Thymus (tissue), 11 donors: Measurements from ENCODE around the gene KLRF2. TPM values are rescaled to one million over a fixed set of nuclear protein-coding genes. Genes with fewer than 3 reads are reported as not detected.
A peak's percentile ranks its signal among the peaks of the same experiment; 100 is the strongest.

ENCODE experiments used
- DNase-seq, 9 donors: peaks; one replicate each; pipeline ENCODE4 v3.0.0-alpha.2; 2013; ENCODE audit warnings: low spot score in 9 of 9, low read depth in 6 of 9, missing footprints in 1 of 9
- H3K27ac ChIP-seq, 2 donors: one replicate each; pipeline ENCODE4 v1.5.1; 2013; ENCODE audit warnings: control low read depth in 1 of 2, low read depth in 1 of 2, low read length in 1 of 2, mild to moderate bottlenecking in 1 of 2, moderate library complexity in 1 of 2
- H3K27me3 ChIP-seq, 2 donors: one replicate each; pipeline ENCODE4 v1.5.1; 2013; ENCODE audit warnings: low read length in 1 of 2; ENCODE audit not compliant: control insufficient read depth in 2 of 2, insufficient read depth in 1 of 2
- H3K36me3 ChIP-seq, 2 donors: one replicate each; pipeline ENCODE4 v1.5.1; 2013; ENCODE audit warnings: low read length in 1 of 2, mild to moderate bottlenecking in 1 of 2, moderate library complexity in 1 of 2; ENCODE audit not compliant: control insufficient read depth in 2 of 2, insufficient read depth in 2 of 2
- H3K4me1 ChIP-seq, 2 donors: one replicate each; pipeline ENCODE4 v1.5.1; 2013; ENCODE audit warnings: low read length in 2 of 2; ENCODE audit not compliant: control insufficient read depth in 2 of 2, insufficient read depth in 2 of 2
- H3K4me3 ChIP-seq, 2 donors: one replicate each; pipeline ENCODE4 v1.5.1; 2013; ENCODE audit warnings: low read length in 2 of 2, control low read depth in 1 of 2, mild to moderate bottlenecking in 1 of 2
- H3K9me3 ChIP-seq, 2 donors: one replicate each; pipeline ENCODE4 v1.5.1; 2013; ENCODE audit warnings: low read length in 1 of 2, mild to moderate bottlenecking in 1 of 2; ENCODE audit not compliant: control insufficient read depth in 2 of 2, insufficient read depth in 1 of 2
- WGBS: extraction: QIAGEN DNeasy Blood & Tissue Kit; methylation state at CpG from one replicate; pipeline ENCODE4 v1.1.7; 2013; 5-methylcytosine and 5-hydroxymethylcytosine counted together
- polyA plus RNA-seq: library from polyadenylated mRNA; stranded (reverse); fragments of 200-250 nt; gene quantifications from one replicate; pipeline ENCODE4 v1.2.3, GENCODE V29; 2013
- total RNA-seq: library from RNA; stranded (reverse); fragments of 120-200 nt; gene quantifications from one replicate; pipeline ENCODE4 v1.2.4, GENCODE V29; 2013
- donor health status: healthy.

Gene KLRF2
- total and polyA plus RNA-seq, 2 donors: 0.11 to 0.76 TPM

DNA sequence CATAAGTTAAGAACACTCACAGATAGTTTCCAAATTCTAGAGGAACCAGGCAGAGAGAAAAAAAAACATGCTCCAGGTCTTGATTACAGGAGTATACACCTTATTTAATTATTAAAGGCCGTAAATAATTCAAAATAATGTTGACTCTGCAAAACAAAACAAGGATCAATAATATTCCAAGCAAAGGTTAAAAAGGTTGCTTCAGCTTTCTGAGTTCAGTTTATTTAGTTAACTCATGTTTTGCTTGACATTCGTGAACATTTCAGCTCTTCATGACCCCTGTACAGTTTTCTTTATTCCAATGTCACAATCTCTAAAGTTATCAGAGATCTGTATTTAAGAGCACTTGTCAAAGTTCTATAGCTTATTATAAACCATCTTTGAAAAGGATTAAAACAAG, 19.6 kb downstream of the KLRF2 start:
- H3K9me3 ChIP-seq: peaks cover 0 to 10% of the 10 kb centered on the region in 2 donors
- H3K27ac ChIP-seq: no peak overlapping the region
- no peaks in the 10 kb centered on the region for H3K27me3 ChIP-seq
- no peak for DNase-seq
- WGBS: 98% methylated on average over 2 of the region's 2 CpGs
- H3K4me3 ChIP-seq: no peak overlapping the region
- no peaks in the 10 kb centered on the region for H3K4me1 ChIP-seq
- no peaks in the 10 kb centered on the region for H3K36me3 ChIP-seq

DNA sequence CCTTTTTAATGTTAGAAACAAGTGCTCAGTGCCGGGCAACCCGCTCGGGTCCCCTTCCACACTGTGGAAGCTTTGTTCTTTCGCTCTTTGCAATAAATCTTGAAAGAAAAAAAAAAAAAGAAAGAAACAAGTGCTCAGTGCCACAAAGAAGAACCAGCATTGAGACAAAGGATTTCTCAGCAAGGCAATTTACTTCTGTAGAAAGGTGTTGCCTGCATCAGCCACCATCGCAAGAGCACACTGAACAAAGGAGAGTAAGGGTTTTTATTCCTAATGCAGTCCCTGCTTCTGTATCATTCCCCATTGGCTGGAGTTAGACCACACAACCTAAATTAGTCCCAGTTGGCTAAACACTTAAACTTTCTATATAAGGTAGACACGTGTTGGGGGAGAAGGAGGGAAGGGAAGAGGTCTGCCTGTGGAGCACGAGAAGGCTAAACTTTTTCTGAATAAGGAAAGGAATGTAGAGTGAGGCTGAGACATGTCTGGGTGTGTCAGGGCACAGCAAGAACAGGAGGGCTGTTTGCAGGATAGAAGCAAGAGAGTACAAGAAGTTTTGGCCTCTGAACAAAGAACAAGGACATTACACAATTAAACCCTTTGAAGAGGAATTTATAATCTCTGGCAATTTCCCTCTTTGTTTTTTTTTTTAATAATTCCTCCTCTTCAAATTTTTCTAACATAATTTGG, 21.4 kb downstream of the KLRF2 start:
- 93% methylated on average over 7 of the region's 7 CpGs for WGBS
- H3K36me3 ChIP-seq: no peaks in the 10 kb centered on the region
- no peaks in the 10 kb centered on the region for H3K27me3 ChIP-seq
- no peaks in the 10 kb centered on the region for H3K4me1 ChIP-seq
- DNase-seq: no peak
- H3K27ac ChIP-seq: no peak overlapping the region
- H3K9me3 ChIP-seq: peaks cover 0 to 10% of the 10 kb centered on the region in 2 donors
- H3K4me3 ChIP-seq: no peak overlapping the region

DNA sequence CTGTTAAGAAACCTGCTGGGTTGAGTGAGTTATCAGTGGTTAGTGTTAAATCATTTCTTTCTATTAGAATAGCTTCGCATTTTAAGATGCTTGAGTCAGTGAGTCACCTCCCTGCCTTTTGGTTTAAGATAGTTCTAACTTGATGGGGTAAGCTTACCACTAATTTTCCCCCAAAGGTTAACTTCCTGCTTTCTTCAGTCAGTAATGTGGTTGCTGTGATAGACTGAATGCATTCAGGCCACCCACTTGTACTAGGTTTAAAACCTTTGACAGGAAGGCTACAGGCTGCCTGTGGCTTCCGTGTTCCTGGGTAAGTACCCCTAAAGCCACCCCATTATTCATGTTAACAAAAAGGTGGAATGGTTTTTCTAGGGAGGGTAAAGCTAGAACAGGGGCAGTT, 25.6 kb downstream of the KLRF2 start:
- H3K36me3 ChIP-seq: no peaks in the 10 kb centered on the region
- peaks cover 3 to 23% of the 10 kb centered on the region in 2 donors for H3K9me3 ChIP-seq
- WGBS: 25% methylated on average over 2 of the region's 2 CpGs
- no peaks in the 10 kb centered on the region for H3K4me1 ChIP-seq
- H3K27ac ChIP-seq: peak overlapping the region in 1 of 2 donors; percentile 56
- no peak overlapping the region for H3K4me3 ChIP-seq
- peak in 5 of 9 donors; percentile 11 to 70 (median 19) for DNase-seq
- H3K27me3 ChIP-seq: no peaks in the 10 kb centered on the region

DNA sequence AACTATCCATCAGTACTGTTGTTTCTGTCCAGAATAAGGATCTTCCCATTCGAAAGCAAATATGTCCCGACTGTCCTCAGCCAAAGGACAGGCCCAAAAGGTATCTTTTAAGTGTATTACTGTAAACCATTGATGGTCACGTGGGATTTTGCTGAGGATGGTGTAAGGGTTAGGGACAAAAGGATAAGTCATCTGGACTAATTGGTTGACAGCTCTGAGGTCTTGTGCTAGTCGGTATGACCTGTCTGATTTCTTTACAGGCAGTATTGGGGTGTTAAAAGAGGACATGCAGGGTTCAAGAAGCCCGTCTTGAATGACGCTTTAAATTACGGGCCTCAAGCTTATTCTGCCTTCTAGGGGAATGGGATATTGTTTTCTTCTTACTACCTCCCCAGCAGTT, 26.5 kb downstream of the KLRF2 start:
- Histone ChIP-seq H3K4me3 (no peak overlapping the region), H3K4me1 (no peaks in the 10 kb centered on the region), H3K36me3 (no peaks in the 10 kb centered on the region), H3K27ac (no peak overlapping the region), H3K9me3 (peaks cover 3 to 18% of the 10 kb centered on the region in 2 donors), H3K27me3 (no peaks in the 10 kb centered on the region)
- DNase-seq: no peak
- 99% methylated on average over 7 of the region's 7 CpGs for whole genome bisulfite sequencing

GRCh38 chr12:9908350-9908749, 27.1 kb downstream of the KLRF2 start:
- Histone ChIP-seq H3K36me3 (no peaks in the 10 kb centered on the region), H3K4me1 (no peaks in the 10 kb centered on the region), H3K27ac (no peak overlapping the region), H3K4me3 (no peak overlapping the region), H3K9me3 (peaks cover 3 to 16% of the 10 kb centered on the region in 2 donors), H3K27me3 (no peaks in the 10 kb centered on the region)
- 95% methylated on average over 4 of the region's 4 CpGs for WGBS
- no peak for DNase-seq

GRCh38 chr12:9909724-9910123, 28.4 kb downstream of the KLRF2 start:
- no peak overlapping the region for H3K4me3 ChIP-seq
- peaks cover 3 to 16% of the 10 kb centered on the region in 2 donors for H3K9me3 ChIP-seq
- no peaks in the 10 kb centered on the region for H3K27me3 ChIP-seq
- no peaks in the 10 kb centered on the region for H3K4me1 ChIP-seq
- H3K27ac ChIP-seq: no peak overlapping the region
- no peaks in the 10 kb centered on the region for H3K36me3 ChIP-seq
- DNase-seq: no peak

DNA sequence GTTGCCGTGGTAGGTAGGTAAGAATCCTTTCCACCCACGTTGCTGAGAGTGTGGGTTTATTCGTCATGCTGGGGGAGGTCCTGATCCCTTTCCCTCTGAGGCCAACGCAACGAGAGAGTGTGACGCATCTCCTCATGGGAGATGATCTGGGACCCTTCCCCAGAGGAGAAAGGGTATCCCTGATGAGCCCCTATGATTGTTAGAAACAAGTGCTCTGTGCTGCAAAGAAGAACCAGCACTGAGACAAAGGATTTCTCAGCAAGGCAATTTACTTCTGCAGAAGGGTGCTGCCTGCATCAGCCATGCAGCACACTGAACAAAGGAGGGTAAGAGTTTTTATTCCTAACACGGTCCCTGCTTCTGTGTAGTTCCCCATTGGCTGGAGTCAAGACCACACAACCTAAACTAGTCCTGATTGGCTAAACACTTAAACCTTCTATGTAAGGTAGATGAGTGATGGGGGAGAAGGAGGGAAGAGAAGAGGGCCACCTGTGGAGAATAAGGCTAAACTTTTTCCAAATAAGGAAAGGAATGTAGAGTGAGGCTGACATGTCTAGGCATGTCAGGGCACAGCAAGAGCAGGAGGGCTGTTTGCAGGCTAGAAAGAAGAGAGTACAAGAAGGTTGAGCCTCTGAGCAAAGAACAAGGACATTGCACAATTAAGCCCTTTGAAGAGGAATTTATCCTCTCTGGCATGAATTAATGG, 29.6 kb downstream of the KLRF2 start:
- no peak overlapping the region for H3K4me3 ChIP-seq
- H3K27ac ChIP-seq: no peak overlapping the region
- no peaks in the 10 kb centered on the region for H3K27me3 ChIP-seq
- no peaks in the 10 kb centered on the region for H3K36me3 ChIP-seq
- no peaks in the 10 kb centered on the region for H3K4me1 ChIP-seq
- DNase-seq: no peak
- H3K9me3 ChIP-seq: peaks cover 3 to 16% of the 10 kb centered on the region in 2 donors
- 98% methylated on average over 7 of the region's 7 CpGs for WGBS

GRCh38 chr12:9911708-9912107, 30.4 kb downstream of the KLRF2 start:
- Histone ChIP-seq H3K4me3 (no peak overlapping the region), H3K27ac (no peak overlapping the region), H3K36me3 (no peaks in the 10 kb centered on the region)

GRCh38 chr12:9919443-9919842, 38.2 kb downstream of the KLRF2 start:
- no peak overlapping the region for H3K27ac ChIP-seq
- no peaks in the 10 kb centered on the region for H3K4me1 ChIP-seq
- no peaks in the 10 kb centered on the region for H3K27me3 ChIP-seq
- DNase-seq: no peak
- 95% methylated on average over 3 of the region's 3 CpGs for WGBS
- H3K9me3 ChIP-seq: peaks cover 0 to 4% of the 10 kb centered on the region in 2 donors
- H3K4me3 ChIP-seq: no peak overlapping the region
- H3K36me3 ChIP-seq: no peaks in the 10 kb centered on the region

More at GRCh38 chr12:9911708-9912107, 30.4 kb downstream of the KLRF2 start:
- DNase-seq: no peak
- Histone ChIP-seq H3K4me1 (no peaks in the 10 kb centered on the region), H3K27me3 (no peaks in the 10 kb centered on the region), H3K9me3 (peaks cover 3 to 16% of the 10 kb centered on the region in 2 donors)
